ENCODE data around the gene CHN1.
A peak's percentile ranks its signal among the peaks of the same experiment; 100 is the strongest.

CHN1 gene

GRCh38 chr2:175026385-175026784 is 21.2 kb upstream of the CHN1 start:
- no peak overlapping the region for H3K4me3 ChIP-seq (ENCODE audit: control insufficient read depth, low read depth, low read length)
- no peak for DNase-seq (ENCODE audit: low read depth)
- TF ChIP-seq CTCF (conservative IDR thresholded peaks at IDR 0.05; ENCODE audit: control insufficient read depth, insufficient read depth, low read depth, low read length): no peak

GRCh38 chr2:175025946-175026345 is 20.8 kb upstream of the CHN1 start:
- TF ChIP-seq CTCF (conservative IDR thresholded peaks at IDR 0.05; ENCODE audit: control insufficient read depth, insufficient read depth, low read depth, low read length): no peak
- H3K4me3 ChIP-seq (ENCODE audit: control insufficient read depth, low read depth, low read length): no peak overlapping the region
- peak; percentile 70 for DNase-seq (ENCODE audit: low read depth)

- DNase-seq (ENCODE audit: low read depth): no peak
- no peak for TF ChIP-seq CTCF (conservative IDR thresholded peaks at IDR 0.05; ENCODE audit: control insufficient read depth, insufficient read depth, low read depth, low read length)
- H3K4me3 ChIP-seq (ENCODE audit: control insufficient read depth, low read depth, low read length): no peak overlapping the region
Measured at GRCh38 chr2:175025233-175025632, 20.1 kb upstream of the CHN1 start.

GRCh38 chr2:175022923-175023322 is 17.7 kb upstream of the CHN1 start:
- H3K4me3 ChIP-seq (ENCODE audit: control insufficient read depth, low read depth, low read length): no peak overlapping the region
- TF ChIP-seq CTCF (conservative IDR thresholded peaks at IDR 0.05; ENCODE audit: control insufficient read depth, insufficient read depth, low read depth, low read length): no peak
- no peak for DNase-seq (ENCODE audit: low read depth)

GRCh38 chr2:175019566-175020327 is 14.6 kb upstream of the CHN1 start:
- no peak for TF ChIP-seq CTCF (conservative IDR thresholded peaks at IDR 0.05; ENCODE audit: control insufficient read depth, insufficient read depth, low read depth, low read length)
- no peak overlapping the region for H3K4me3 ChIP-seq (ENCODE audit: control insufficient read depth, low read depth, low read length)
- no peak for DNase-seq (ENCODE audit: low read depth)

GRCh38 chr2:175017618-175018414 is 12.6 kb upstream of the CHN1 start:
- no peak overlapping the region for H3K4me3 ChIP-seq (ENCODE audit: control insufficient read depth, low read depth, low read length)
- DNase-seq (ENCODE audit: low read depth): no peak
- no peak for TF ChIP-seq CTCF (conservative IDR thresholded peaks at IDR 0.05; ENCODE audit: control insufficient read depth, insufficient read depth, low read depth, low read length)
